HCT116 (cell line): ENCODE data around the gene CPT1A.

ENCODE experiments used
- CEBPB ChIP-seq: IDR thresholded peaks from 2 replicates; pipeline ENCODE4 v1.6.1; 2012; ENCODE audit warnings: low read depth
- EGR1 ChIP-seq: IDR thresholded peaks from 2 replicates; pipeline ENCODE4 v1.6.1; 2012; ENCODE audit warnings: low read depth
- EZH2 ChIP-seq: fragments of 200-600 bp; sonication (generic); IDR thresholded peaks from 2 replicates; pipeline ENCODE4 v1.6.1; 2017; ENCODE audit warnings: antibody characterized with exemption, mixed run types
- FOSL1 ChIP-seq: IDR thresholded peaks from 2 replicates; pipeline ENCODE4 v1.6.1; 2012; ENCODE audit warnings: low read depth
- POLR2A ChIP-seq: IDR thresholded peaks from 2 replicates; pipeline ENCODE4 v1.7.0; 2011; ENCODE audit warnings: borderline replicate concordance; ENCODE audit not compliant: insufficient read depth, insufficient read length; ENCODE audit errors: extremely low read depth
- POLR2AphosphoS5 ChIP-seq: IDR thresholded peaks from 2 replicates; pipeline ENCODE4 v1.6.1; 2011; ENCODE audit warnings: mild to moderate bottlenecking, low read depth, low read length, moderate library complexity
- RAD21 ChIP-seq: IDR thresholded peaks from 2 replicates; pipeline ENCODE4 v1.6.1; 2012; ENCODE audit warnings: low read depth, mild to moderate bottlenecking
- SIN3A ChIP-seq: IDR thresholded peaks from 2 replicates; pipeline ENCODE4 v1.6.1; 2012; ENCODE audit warnings: low read depth
- SP1 ChIP-seq: IDR thresholded peaks from 2 replicates; pipeline ENCODE4 v1.6.1; 2012; ENCODE audit warnings: low read depth
- TCF7L2 ChIP-seq: IDR thresholded peaks from 2 replicates; pipeline ENCODE4 v1.7.0; 2011; ENCODE audit warnings: borderline replicate concordance, inconsistent platforms; ENCODE audit not compliant: insufficient read depth, insufficient read length; ENCODE audit errors: extremely low read depth
- YY1 ChIP-seq: IDR thresholded peaks from 2 replicates; pipeline ENCODE4 v1.6.1; 2011; ENCODE audit warnings: low read length, low read depth, moderate library complexity, mild to moderate bottlenecking; ENCODE audit not compliant: insufficient replicate concordance; ENCODE audit errors: extremely low read depth
- ZNF274 ChIP-seq: fragments of 200-500 bp; sonication (Bioruptor generic); IDR thresholded peaks from 2 replicates; pipeline ENCODE4 v1.6.1; 2014; ENCODE audit warnings: mild to moderate bottlenecking, low read depth, low read length, inconsistent platforms
- TF ChIP-seq, protein P1 (sequence below), 3 experiments: fragments of 200-600 bp in 1 of 3; sonication (generic) in 1 of 3; IDR thresholded peaks in 2 of 3; conservative IDR thresholded peaks in 1 of 3; 2 replicates each; pipeline ENCODE4 v1.5.1; 2012 to 2017; ENCODE audit warnings: low read depth in 2 of 3, low read length in 2 of 3, antibody characterized with exemption in 1 of 3, borderline replicate concordance in 1 of 3, control low read depth in 1 of 3, mild to moderate bottlenecking in 1 of 3, mixed read lengths in 1 of 3, mixed run types in 1 of 3, moderate library complexity in 1 of 3; ENCODE audit not compliant: insufficient read depth in 1 of 3

DNA sequence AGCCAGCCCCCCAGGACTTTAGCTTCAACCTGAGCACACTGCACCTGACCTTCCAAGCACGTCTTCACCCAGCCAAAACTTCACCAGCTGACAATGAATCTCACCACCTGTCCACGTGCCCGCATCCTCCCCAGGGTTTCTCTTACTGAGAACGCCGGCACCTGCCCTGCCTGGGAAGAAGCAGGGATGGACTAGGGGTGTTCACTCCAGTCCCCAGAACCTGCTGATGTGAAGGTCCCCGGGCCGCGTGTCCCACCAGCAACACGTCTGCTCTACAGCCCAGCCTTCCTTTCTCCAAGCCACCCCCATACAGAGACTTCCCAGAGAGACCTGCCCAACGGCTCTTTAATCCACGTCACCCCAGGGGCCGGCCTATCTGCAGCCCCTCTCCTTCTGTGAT is 12.8 kb downstream of the CPT1A start:
- no peak for TF ChIP-seq POLR2AphosphoS5
- TF ChIP-seq, protein P1, sequence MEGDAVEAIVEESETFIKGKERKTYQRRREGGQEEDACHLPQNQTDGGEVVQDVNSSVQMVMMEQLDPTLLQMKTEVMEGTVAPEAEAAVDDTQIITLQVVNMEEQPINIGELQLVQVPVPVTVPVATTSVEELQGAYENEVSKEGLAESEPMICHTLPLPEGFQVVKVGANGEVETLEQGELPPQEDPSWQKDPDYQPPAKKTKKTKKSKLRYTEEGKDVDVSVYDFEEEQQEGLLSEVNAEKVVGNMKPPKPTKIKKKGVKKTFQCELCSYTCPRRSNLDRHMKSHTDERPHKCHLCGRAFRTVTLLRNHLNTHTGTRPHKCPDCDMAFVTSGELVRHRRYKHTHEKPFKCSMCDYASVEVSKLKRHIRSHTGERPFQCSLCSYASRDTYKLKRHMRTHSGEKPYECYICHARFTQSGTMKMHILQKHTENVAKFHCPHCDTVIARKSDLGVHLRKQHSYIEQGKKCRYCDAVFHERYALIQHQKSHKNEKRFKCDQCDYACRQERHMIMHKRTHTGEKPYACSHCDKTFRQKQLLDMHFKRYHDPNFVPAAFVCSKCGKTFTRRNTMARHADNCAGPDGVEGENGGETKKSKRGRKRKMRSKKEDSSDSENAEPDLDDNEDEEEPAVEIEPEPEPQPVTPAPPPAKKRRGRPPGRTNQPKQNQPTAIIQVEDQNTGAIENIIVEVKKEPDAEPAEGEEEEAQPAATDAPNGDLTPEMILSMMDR (IDR thresholded peaks at IDR 0.05 in 2 of 3, conservative IDR thresholded peaks at IDR 0.05 in 1 of 3; ENCODE audit: borderline replicate concordance in 1 of 3, insufficient read depth in 1 of 3, low read depth in 2 of 3, low read length in 2 of 3): no peak
- no peak for TF ChIP-seq RAD21
- TF ChIP-seq CEBPB: no peak
- no peak for TF ChIP-seq TCF7L2
- no peak for TF ChIP-seq POLR2A
- TF ChIP-seq YY1: no peak
- TF ChIP-seq EGR1: no peak
- no peak for TF ChIP-seq SIN3A
- no peak for TF ChIP-seq FOSL1
- no peak for TF ChIP-seq ZNF274
- no peak for TF ChIP-seq SP1
- no peak for TF ChIP-seq EZH2
